DND-41 (cell line): ENCODE measurements around the gene NME9.

Source experiments
- EZH2 ChIP-seq: IDR thresholded peaks from 3 replicates; pipeline ENCODE4 v1.6.1; 2012; ENCODE audit warnings: borderline replicate concordance, low read depth, mild to moderate bottlenecking, moderate library complexity, low read length, inconsistent platforms; ENCODE audit not compliant: severe bottlenecking
- TF ChIP-seq, protein P1 (sequence below): IDR thresholded peaks from 2 replicates; pipeline ENCODE4 v1.5.1; 2012; ENCODE audit warnings: borderline replicate concordance, low read length, moderate library complexity, mild to moderate bottlenecking; ENCODE audit not compliant: poor library complexity, severe bottlenecking; ENCODE audit errors: extremely low read depth

GRCh38 chr3:138336454-138336999 lies 6.9 kb upstream of the NME9 start:
- TF ChIP-seq, protein P1, sequence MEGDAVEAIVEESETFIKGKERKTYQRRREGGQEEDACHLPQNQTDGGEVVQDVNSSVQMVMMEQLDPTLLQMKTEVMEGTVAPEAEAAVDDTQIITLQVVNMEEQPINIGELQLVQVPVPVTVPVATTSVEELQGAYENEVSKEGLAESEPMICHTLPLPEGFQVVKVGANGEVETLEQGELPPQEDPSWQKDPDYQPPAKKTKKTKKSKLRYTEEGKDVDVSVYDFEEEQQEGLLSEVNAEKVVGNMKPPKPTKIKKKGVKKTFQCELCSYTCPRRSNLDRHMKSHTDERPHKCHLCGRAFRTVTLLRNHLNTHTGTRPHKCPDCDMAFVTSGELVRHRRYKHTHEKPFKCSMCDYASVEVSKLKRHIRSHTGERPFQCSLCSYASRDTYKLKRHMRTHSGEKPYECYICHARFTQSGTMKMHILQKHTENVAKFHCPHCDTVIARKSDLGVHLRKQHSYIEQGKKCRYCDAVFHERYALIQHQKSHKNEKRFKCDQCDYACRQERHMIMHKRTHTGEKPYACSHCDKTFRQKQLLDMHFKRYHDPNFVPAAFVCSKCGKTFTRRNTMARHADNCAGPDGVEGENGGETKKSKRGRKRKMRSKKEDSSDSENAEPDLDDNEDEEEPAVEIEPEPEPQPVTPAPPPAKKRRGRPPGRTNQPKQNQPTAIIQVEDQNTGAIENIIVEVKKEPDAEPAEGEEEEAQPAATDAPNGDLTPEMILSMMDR, result no peak
- no peak for TF ChIP-seq EZH2
